OCI-LY7 (cell line): ENCODE measurements around the gene TULP1.

Experiments used
- CTCF ChIP-seq: fragments of 200-600 bp; sonication (generic); conservative IDR thresholded peaks from 2 replicates; pipeline ENCODE4 v1.5.1; 2014; ENCODE audit warnings: mild to moderate bottlenecking, antibody characterized with exemption, low read length, moderate library complexity, mixed read lengths
- EZH2phosphoT487 ChIP-seq: fragments of 200-600 bp; sonication (generic); IDR thresholded peaks from 2 replicates; pipeline ENCODE4 v1.6.1; 2018; ENCODE audit warnings: low read depth, borderline replicate concordance, mild to moderate bottlenecking, mixed run types, antibody characterized with exemption, low read length, moderate library complexity, mixed read lengths

DNA sequence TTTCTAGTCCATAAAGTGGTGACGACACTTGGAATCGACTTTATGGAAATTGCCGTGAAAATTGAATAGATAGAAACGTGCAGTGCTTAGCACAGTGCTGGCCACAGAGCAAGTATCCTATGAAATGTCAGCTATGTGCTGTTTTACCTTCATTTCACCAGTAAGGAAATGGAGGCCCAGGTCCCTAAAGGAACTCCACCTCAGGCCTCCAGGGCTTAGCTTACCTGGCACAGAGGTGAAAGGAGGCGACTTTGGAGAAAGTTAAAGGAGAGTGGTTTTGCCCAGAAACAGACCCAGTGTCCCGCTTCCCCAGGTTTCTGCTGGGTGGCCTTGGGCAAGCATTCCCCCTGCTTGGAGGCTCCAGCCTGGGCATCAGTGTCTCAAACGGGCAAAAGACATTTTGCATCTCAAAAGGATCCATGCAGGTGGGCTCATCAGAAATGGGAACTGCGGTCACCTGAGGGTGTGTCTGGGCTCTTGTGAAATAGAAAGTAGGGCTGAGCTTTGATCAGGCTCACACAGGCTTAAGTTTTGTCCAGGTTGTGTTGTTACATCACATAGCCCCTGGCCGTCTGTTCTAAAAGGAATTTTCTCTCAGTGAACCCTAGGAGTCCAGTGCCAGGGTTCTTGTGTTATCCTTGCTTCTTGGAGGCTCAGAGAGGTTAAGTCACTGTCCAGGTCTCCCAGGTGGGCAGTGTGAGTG, 6.8 kb upstream of the TULP1 start:
- TF ChIP-seq CTCF (no peak), EZH2phosphoT487 (no peak)
